IMR-90 (cell line): Measurements from ENCODE around the gene FGD3. TPM values are rescaled to one million over a fixed set of nuclear protein-coding genes. Genes with fewer than 3 reads are reported as not detected.

ENCODE experiments used
- ATAC-seq: fragments of 200-7000 bp; cut with Tn5 transposase; 2 replicates; pipeline ENCODE4 v1.9.1; 2020; ENCODE audit warnings: low read depth, mild to moderate bottlenecking, moderate library complexity
- BruUV-seq: library from RNA; stranded (reverse); fragments of 400-500 nt; replicated peaks from 2 replicates; lab custom pipeline; 2021; lab: Mats Ljungman, UMichigan
- CTCF ChIA-PET: fragments of 300-600 bp; formaldehyde crosslinking; extraction: SDS; loops from one replicate; lab custom pipeline; 2021; ENCODE audit warnings: antibody characterized with exemption; lab: Yijun Ruan, JAX
- POLR2A ChIA-PET: fragments of 300-600 bp; sonication (Branson Sonifier 250); formaldehyde crosslinking; loops from one replicate; lab custom pipeline; 2022; ENCODE audit warnings: antibody characterized with exemption; ENCODE audit not compliant: unreplicated experiment; lab: Charles Lee
- DNase-seq: peaks from one replicate; pipeline ENCODE4 v3.0.0; 2013
- H2AFZ ChIP-seq: replicated peaks from 2 replicates; pipeline ENCODE3; 2013; ENCODE audit warnings: low read length, mild to moderate bottlenecking; ENCODE audit not compliant: poor library complexity
- H2AK5ac ChIP-seq: 2 replicates; pipeline ENCODE4 v1.6.1; 2013; ENCODE audit warnings: low read depth, low read length, inconsistent platforms
- H2AK9ac ChIP-seq: replicated peaks from 2 replicates; pipeline ENCODE3; 2013; ENCODE audit warnings: mild to moderate bottlenecking, low read depth, low read length, moderate library complexity; ENCODE audit not compliant: poor library complexity
- H2BK120ac ChIP-seq: 2 replicates; pipeline ENCODE4 v1.6.1; 2013; ENCODE audit warnings: low read depth, low read length, inconsistent platforms
- H2BK15ac ChIP-seq: 3 replicates; pipeline ENCODE4 v1.6.1; 2013; ENCODE audit warnings: low read depth, low read length, inconsistent platforms
- H2BK20ac ChIP-seq: 2 replicates; pipeline ENCODE4 v1.6.1; 2013; ENCODE audit warnings: low read depth, mild to moderate bottlenecking, inconsistent platforms, low read length, moderate library complexity
- H2BK5ac ChIP-seq: 2 replicates; pipeline ENCODE4 v1.6.1; 2013; ENCODE audit warnings: mild to moderate bottlenecking, low read depth, low read length, inconsistent platforms; ENCODE audit not compliant: poor library complexity, severe bottlenecking
- H3K14ac ChIP-seq: replicated peaks from 2 replicates; pipeline ENCODE4 v1.6.1; 2013; ENCODE audit warnings: low read depth, low read length, inconsistent platforms
- H3K18ac ChIP-seq: 2 replicates; pipeline ENCODE4 v1.6.1; 2013; ENCODE audit warnings: low read depth, low read length, control low read depth
- H3K23ac ChIP-seq: 2 replicates; pipeline ENCODE4 v1.6.1; 2013; ENCODE audit warnings: low read depth, low read length, inconsistent platforms
- H3K27ac ChIP-seq: 2 replicates; pipeline ENCODE4 v1.5.1; 2013; ENCODE audit warnings: mild to moderate bottlenecking, control low read depth, low read length; ENCODE audit not compliant: insufficient read depth
- H3K27me3 ChIP-seq: 2 replicates; pipeline ENCODE4 v1.6.1; 2013; ENCODE audit warnings: low read length; ENCODE audit not compliant: control insufficient read depth, insufficient read depth
- H3K36me3 ChIP-seq: 2 replicates; pipeline ENCODE4 v1.6.1; 2013; ENCODE audit warnings: low read length, mixed read lengths; ENCODE audit not compliant: control insufficient read depth, insufficient read depth
- H3K4ac ChIP-seq: 2 replicates; pipeline ENCODE4 v1.6.1; 2013; ENCODE audit warnings: low read depth, low read length, inconsistent platforms
- H3K4me1 ChIP-seq: 2 replicates; pipeline ENCODE4 v1.6.1; 2013; ENCODE audit warnings: low read length, mixed read lengths; ENCODE audit not compliant: control insufficient read depth, insufficient read depth
- H3K4me2 ChIP-seq: 2 replicates; pipeline ENCODE4 v1.6.1; 2013; ENCODE audit warnings: low read depth, mild to moderate bottlenecking, control low read depth, low read length, moderate library complexity
- H3K4me3 ChIP-seq: 2 replicates; pipeline ENCODE4 v1.5.1; 2013; ENCODE audit warnings: low read depth, mild to moderate bottlenecking, control low read depth, low read length, moderate library complexity; ENCODE audit not compliant: insufficient read depth
- H3K56ac ChIP-seq: 2 replicates; pipeline ENCODE4 v1.6.1; 2013; ENCODE audit warnings: low read length, inconsistent platforms; ENCODE audit not compliant: insufficient read depth; ENCODE audit errors: extremely low read depth
- H3K79me1 ChIP-seq, 2 experiments: 2 replicates each; pipeline ENCODE4 v1.6.1; 2013; ENCODE audit warnings: low read length in 2 of 2, inconsistent platforms in 1 of 2, low read depth in 1 of 2
- H3K9ac ChIP-seq: 2 replicates; pipeline ENCODE4 v1.6.1; 2013; ENCODE audit warnings: low read depth, low read length, control low read depth
- H3K9me1 ChIP-seq: 2 replicates; pipeline ENCODE4 v1.6.1; 2013; ENCODE audit warnings: low read length, inconsistent platforms; ENCODE audit not compliant: insufficient read depth
- H3K9me3 ChIP-seq: 2 replicates; pipeline ENCODE4 v1.6.1; 2013; ENCODE audit warnings: low read length; ENCODE audit not compliant: control insufficient read depth, insufficient read depth
- H4K20me1 ChIP-seq: 2 replicates; pipeline ENCODE4 v1.6.1; 2013; ENCODE audit warnings: low read length, inconsistent platforms; ENCODE audit not compliant: insufficient read depth
- H4K5ac ChIP-seq: 2 replicates; pipeline ENCODE4 v1.6.1; 2013; ENCODE audit warnings: mild to moderate bottlenecking, low read depth, low read length, control low read depth
- H4K8ac ChIP-seq, 2 experiments: 2 replicates each; pipeline ENCODE4 v1.6.1; 2013; ENCODE audit warnings: low read depth in 2 of 2, low read length in 2 of 2, control low read depth in 1 of 2, inconsistent platforms in 1 of 2
- H4K91ac ChIP-seq: 2 replicates; pipeline ENCODE4 v1.6.1; 2013; ENCODE audit warnings: low read depth, low read length, inconsistent platforms; ENCODE audit not compliant: insufficient read depth
- RAD21 ChIP-seq: IDR thresholded peaks from 2 replicates; pipeline ENCODE4 v1.6.1; 2012; ENCODE audit warnings: low read length, improper control_type of control experiment
- RCOR1 ChIP-seq: IDR thresholded peaks from 2 replicates; pipeline ENCODE4 v1.6.1; 2012; ENCODE audit warnings: mild to moderate bottlenecking, low read length, improper control_type of control experiment; ENCODE audit not compliant: insufficient replicate concordance
- SMC3 ChIP-seq: fragments of 150-350 bp; IDR thresholded peaks from 2 replicates; pipeline ENCODE4 v1.6.1; 2016; ENCODE audit warnings: low read depth, mild to moderate bottlenecking, antibody characterized with exemption, low read length, moderate library complexity
- WGBS, 2 experiments: methylation state at CpG; one replicate each; pipeline versions ENCODE4 v1.1.5 to v1.1.7; 2013; ENCODE audit warnings: missing lambda C conversion rate in 2 of 2; ENCODE audit not compliant: insufficient read length in 1 of 2; ENCODE audit errors: extremely low coverage in 2 of 2; 5-methylcytosine and 5-hydroxymethylcytosine counted together
- dilution Hi-C: fragments of 300-500 bp; cut with HindIII; formaldehyde crosslinking; loops from one replicate; pipeline ENCODE4 v1.14.3; 2018; ENCODE audit warnings: low sequenced_read_pairs; ENCODE audit not compliant: unreplicated experiment
- in situ Hi-C: fragments of 300-500 bp; cut with MboI; formaldehyde crosslinking; loops from 3 replicates; pipeline ENCODE4 v1.14.3; 2019; ENCODE audit warnings: low sequenced_read_pairs, inconsistent platforms, mixed read lengths
- intact Hi-C: fragments of 100-400 bp; cut with micrococcal nuclease; formaldehyde crosslinking; loops from 2 replicates; pipeline ENCODE4 v1.10.0; 2022
- polyA plus RNA-seq, 3 experiments: library from polyadenylated mRNA; depleted of rRNA; stranded (reverse); fragments of >200 nt; gene quantifications; 2 replicates each; pipeline ENCODE4 v1.2.3, GENCODE V29; 2012; ENCODE audit warnings: low replicate concordance in 1 of 3
- total RNA-seq: library from RNA; depleted of rRNA; stranded (reverse); fragments of >200 nt; gene quantifications from 2 replicates; pipeline ENCODE4 v1.2.3, GENCODE V29; 2012

FGD3 gene
- total and polyA plus RNA-seq, 2 of the 4 experiments (the other 2 are of a cell fraction), result not detected

GRCh38 chr9:93010704-93011103 is 63.4 kb downstream of the FGD3 start:
- ATAC-seq, result no peak
- H4K20me1 ChIP-seq, result no peaks in the 10 kb centered on the region
- no peak overlapping the region for H4K8ac ChIP-seq
- no CpG with 5 or more reads among the region's 4 CpGs for WGBS, 2 experiments
- intact Hi-C loops, result no loop called here
- H3K27ac ChIP-seq, result no peak overlapping the region
- no peak overlapping the region for H4K91ac ChIP-seq
- H3K18ac ChIP-seq, result no peak overlapping the region
- no peaks in the 10 kb centered on the region for H3K9me1 ChIP-seq
- TF ChIP-seq RAD21, result no peak
- TF ChIP-seq SMC3, result no peak
- no peak for TF ChIP-seq RCOR1
- H3K27me3 ChIP-seq, result peaks cover 2% of the 10 kb centered on the region; the same call in 1 of the 2 replicates
- H3K56ac ChIP-seq, result no peak overlapping the region
- no peak overlapping the region for H2AK5ac ChIP-seq
- ChIA-PET CTCF (no interaction called here), POLR2A (no interaction called here)
- no peak overlapping the region for H2BK120ac ChIP-seq
- no peak overlapping the region for H3K14ac ChIP-seq
- no peak overlapping the region for H2BK5ac ChIP-seq
- no peaks in the 10 kb centered on the region for H3K79me1 ChIP-seq
- BruUV-seq, result no TSS peak
- no peak overlapping the region for H2BK15ac ChIP-seq
- no peak overlapping the region for H2AK9ac ChIP-seq
- DNase-seq, result no peak
- H2BK20ac ChIP-seq, result no peak overlapping the region
- H3K4ac ChIP-seq, result no peak overlapping the region
- H3K9ac ChIP-seq, result no peak overlapping the region
- H3K36me3 ChIP-seq, result no peaks in the 10 kb centered on the region
- H3K4me2 ChIP-seq, result no peak overlapping the region
- no peaks in the 10 kb centered on the region for H3K4me1 ChIP-seq
- no peaks in the 10 kb centered on the region for H3K9me3 ChIP-seq
- H4K5ac ChIP-seq, result no peak overlapping the region
- H3K4me3 ChIP-seq, result no peak overlapping the region
- no peak overlapping the region for H2AFZ ChIP-seq
- dilution Hi-C loops, result no loop called here
- in situ Hi-C loops, result loop anchor here (25.0 kb wide), 1 partner anchor 302 kb away; no protein-coding TSS in a partner anchor
- H3K23ac ChIP-seq, result no peak overlapping the region
